Middle frontal gyrus (tissue), 1 donor: ENCODE measurements around the gene LOXHD1.
A peak's percentile ranks its signal among the peaks of the same experiment; 100 is the strongest.

ENCODE experiments used
- DNase-seq: peaks from one replicate; pipeline ENCODE4 v3.0.0-alpha.2; 2015; ENCODE audit warnings: low spot score; ENCODE audit errors: extremely low spot score

The LOXHD1 gene

GRCh38 chr18:46630160-46630559 lies 26.9 kb downstream of the LOXHD1 start:
- DNase-seq = no peak

- DNase-seq = no peak
These were observed 27.7 kb downstream of the LOXHD1 start for GRCh38 chr18:46629361-46629760.

GRCh38 chr18:46628206-46628605 lies 28.8 kb downstream of the LOXHD1 start:
- no peak for DNase-seq

- no peak for DNase-seq
These were observed 29.9 kb downstream of the LOXHD1 start for GRCh38 chr18:46627136-46627535.

GRCh38 chr18:46625069-46625468 lies 32.0 kb downstream of the LOXHD1 start:
- no peak for DNase-seq

- peak; percentile 32 for DNase-seq
These were observed 32.9 kb downstream of the LOXHD1 start for GRCh38 chr18:46624127-46624526.

GRCh38 chr18:46623541-46623940 lies 33.5 kb downstream of the LOXHD1 start:
- DNase-seq = peak; percentile 48

- DNase-seq = no peak
These were observed 34.0 kb downstream of the LOXHD1 start for GRCh38 chr18:46622999-46623398.

- no peak for DNase-seq
These were observed 34.6 kb downstream of the LOXHD1 start for GRCh38 chr18:46622451-46622850.

GRCh38 chr18:46621871-46622270 lies 35.1 kb downstream of the LOXHD1 start:
- no peak for DNase-seq

GRCh38 chr18:46621111-46621766 lies 35.8 kb downstream of the LOXHD1 start:
- no peak for DNase-seq

- DNase-seq = no peak
These were observed 37.5 kb downstream of the LOXHD1 start for GRCh38 chr18:46619559-46619958.

GRCh38 chr18:46615720-46616119 lies 41.3 kb downstream of the LOXHD1 start:
- no peak for DNase-seq

GRCh38 chr18:46609048-46609447 lies 48.0 kb downstream of the LOXHD1 start:
- no peak for DNase-seq

GRCh38 chr18:46607926-46608325 lies 49.1 kb downstream of the LOXHD1 start:
- DNase-seq = no peak

GRCh38 chr18:46601141-46601805 lies 55.7 kb downstream of the LOXHD1 start:
- DNase-seq = no peak

- DNase-seq = no peak
These were observed 60.9 kb downstream of the LOXHD1 start for GRCh38 chr18:46596119-46596518.

GRCh38 chr18:46591783-46592391 lies 65.1 kb downstream of the LOXHD1 start:
- no peak for DNase-seq

GRCh38 chr18:46590103-46590502 lies 66.9 kb downstream of the LOXHD1 start:
- no peak for DNase-seq

GRCh38 chr18:46588971-46589660 lies 67.9 kb downstream of the LOXHD1 start:
- no peak for DNase-seq

GRCh38 chr18:46587600-46587999 lies 69.4 kb downstream of the LOXHD1 start:
- no peak for DNase-seq

- DNase-seq = no peak
These were observed 73.3 kb downstream of the LOXHD1 start for GRCh38 chr18:46583711-46584110.
